Chondrocyte (in vitro differentiated cells): ENCODE data around the gene PNRC2. TPM values are rescaled to one million over a fixed set of nuclear protein-coding genes. Genes with fewer than 3 reads are reported as not detected.

Experiments
- DNase-seq: peaks from one replicate; pipeline ENCODE4 v3.0.0; 2021; ENCODE audit warnings: mixed read lengths, low spot score
- H3K27ac Mint-ChIP-seq: one replicate; pipeline ENCODE4 v1.8.0; 2021; ENCODE audit warnings: mild to moderate bottlenecking, moderate library complexity, mixed read lengths; ENCODE audit not compliant: unreplicated experiment
- H3K27me3 Mint-ChIP-seq: 2 replicates; pipeline ENCODE4 v1.8.0; 2021; ENCODE audit warnings: low read depth, mixed read lengths
- H3K36me3 Mint-ChIP-seq: 2 replicates; pipeline ENCODE4 v1.8.0; 2021; ENCODE audit warnings: low read depth, mixed read lengths
- H3K4me1 Mint-ChIP-seq: 2 replicates; pipeline ENCODE4 v1.8.0; 2021; ENCODE audit warnings: low read depth, mild to moderate bottlenecking, mixed read lengths
- H3K4me3 Mint-ChIP-seq: one replicate; pipeline ENCODE4 v1.8.0; 2021; ENCODE audit warnings: mild to moderate bottlenecking, moderate library complexity, mixed read lengths; ENCODE audit not compliant: unreplicated experiment
- H3K9me3 Mint-ChIP-seq: 2 replicates; pipeline ENCODE4 v1.8.0; 2021; ENCODE audit warnings: low read depth, mixed read lengths
- CTCF ChIP-seq: fragments of 200-600 bp; sonication (generic); IDR thresholded peaks from 2 replicates; pipeline ENCODE4 v1.5.0; 2021; ENCODE audit warnings: antibody characterized with exemption, mild to moderate bottlenecking, moderate library complexity
- total RNA-seq: library from RNA; stranded (reverse); gene quantifications from 3 replicates; pipeline ENCODE4 v1.2.1, GENCODE V29; 2021

Gene PNRC2
- total RNA-seq, 1 donor from 2014 or later: 54.2 TPM

GRCh38 chr1:23914921-23915320 is 44.7 kb upstream of the PNRC2 start:
- H3K27me3 Mint-ChIP-seq: peaks cover 10% of the 10 kb centered on the region
- DNase-seq: no peak
- peaks cover 3% of the 10 kb centered on the region for H3K4me1 Mint-ChIP-seq
- no peak overlapping the region for H3K27ac Mint-ChIP-seq
- no peak overlapping the region for H3K4me3 Mint-ChIP-seq
- H3K36me3 Mint-ChIP-seq: peaks cover 1% of the 10 kb centered on the region
- TF ChIP-seq CTCF: no peak
- H3K9me3 Mint-ChIP-seq: no peaks in the 10 kb centered on the region

GRCh38 chr1:23915466-23915865 is 44.2 kb upstream of the PNRC2 start:
- peaks cover 6% of the 10 kb centered on the region for H3K27me3 Mint-ChIP-seq
- H3K36me3 Mint-ChIP-seq: peaks cover 1% of the 10 kb centered on the region
- no peak for DNase-seq
- no peak for TF ChIP-seq CTCF
- H3K9me3 Mint-ChIP-seq: no peaks in the 10 kb centered on the region
- peaks cover 7% of the 10 kb centered on the region for H3K4me1 Mint-ChIP-seq
- H3K4me3 Mint-ChIP-seq: no peak overlapping the region
- no peak overlapping the region for H3K27ac Mint-ChIP-seq

- H3K27ac Mint-ChIP-seq: peak overlapping the region; percentile 42
- DNase-seq: no peak
- TF ChIP-seq CTCF: peak; percentile 78
- no peaks in the 10 kb centered on the region for H3K36me3 Mint-ChIP-seq
- no peak overlapping the region for H3K4me3 Mint-ChIP-seq
- H3K9me3 Mint-ChIP-seq: no peaks in the 10 kb centered on the region
- peaks cover 7% of the 10 kb centered on the region for H3K4me1 Mint-ChIP-seq
- H3K27me3 Mint-ChIP-seq: no peaks in the 10 kb centered on the region
These were observed 43.2 kb upstream of the PNRC2 start for GRCh38 chr1:23916209-23917131.

- no peak overlapping the region for H3K4me3 Mint-ChIP-seq
- H3K27me3 Mint-ChIP-seq: no peaks in the 10 kb centered on the region
- peaks cover 7% of the 10 kb centered on the region for H3K4me1 Mint-ChIP-seq
- no peak for TF ChIP-seq CTCF
- H3K36me3 Mint-ChIP-seq: no peaks in the 10 kb centered on the region
- DNase-seq: no peak
- no peaks in the 10 kb centered on the region for H3K9me3 Mint-ChIP-seq
- no peak overlapping the region for H3K27ac Mint-ChIP-seq
These were observed 37.2 kb upstream of the PNRC2 start for GRCh38 chr1:23922321-23922943.

- H3K9me3 Mint-ChIP-seq: no peaks in the 10 kb centered on the region
- no peak for DNase-seq
- H3K27me3 Mint-ChIP-seq: no peaks in the 10 kb centered on the region
- H3K27ac Mint-ChIP-seq: no peak overlapping the region
- H3K4me1 Mint-ChIP-seq: peaks cover 7% of the 10 kb centered on the region
- H3K36me3 Mint-ChIP-seq: no peaks in the 10 kb centered on the region
- H3K4me3 Mint-ChIP-seq: no peak overlapping the region
- TF ChIP-seq CTCF: no peak
These were observed 35.8 kb upstream of the PNRC2 start for GRCh38 chr1:23923592-23924499.
